Measurements from ENCODE around the gene ARHGAP19. TPM values are rescaled to one million over a fixed set of nuclear protein-coding genes. Genes with fewer than 3 reads are reported as not detected.
A peak's percentile ranks its signal among the peaks of the same experiment; 100 is the strongest.

ARHGAP19 gene, protein sequence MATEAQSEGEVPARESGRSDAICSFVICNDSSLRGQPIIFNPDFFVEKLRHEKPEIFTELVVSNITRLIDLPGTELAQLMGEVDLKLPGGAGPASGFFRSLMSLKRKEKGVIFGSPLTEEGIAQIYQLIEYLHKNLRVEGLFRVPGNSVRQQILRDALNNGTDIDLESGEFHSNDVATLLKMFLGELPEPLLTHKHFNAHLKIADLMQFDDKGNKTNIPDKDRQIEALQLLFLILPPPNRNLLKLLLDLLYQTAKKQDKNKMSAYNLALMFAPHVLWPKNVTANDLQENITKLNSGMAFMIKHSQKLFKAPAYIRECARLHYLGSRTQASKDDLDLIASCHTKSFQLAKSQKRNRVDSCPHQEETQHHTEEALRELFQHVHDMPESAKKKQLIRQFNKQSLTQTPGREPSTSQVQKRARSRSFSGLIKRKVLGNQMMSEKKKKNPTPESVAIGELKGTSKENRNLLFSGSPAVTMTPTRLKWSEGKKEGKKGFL
- total RNA-seq = 10 to 100 TPM in 1 of 4 donors, 1 to 10 TPM in 3; 4.5 to 19.4 (median 5.3) TPM

DNA sequence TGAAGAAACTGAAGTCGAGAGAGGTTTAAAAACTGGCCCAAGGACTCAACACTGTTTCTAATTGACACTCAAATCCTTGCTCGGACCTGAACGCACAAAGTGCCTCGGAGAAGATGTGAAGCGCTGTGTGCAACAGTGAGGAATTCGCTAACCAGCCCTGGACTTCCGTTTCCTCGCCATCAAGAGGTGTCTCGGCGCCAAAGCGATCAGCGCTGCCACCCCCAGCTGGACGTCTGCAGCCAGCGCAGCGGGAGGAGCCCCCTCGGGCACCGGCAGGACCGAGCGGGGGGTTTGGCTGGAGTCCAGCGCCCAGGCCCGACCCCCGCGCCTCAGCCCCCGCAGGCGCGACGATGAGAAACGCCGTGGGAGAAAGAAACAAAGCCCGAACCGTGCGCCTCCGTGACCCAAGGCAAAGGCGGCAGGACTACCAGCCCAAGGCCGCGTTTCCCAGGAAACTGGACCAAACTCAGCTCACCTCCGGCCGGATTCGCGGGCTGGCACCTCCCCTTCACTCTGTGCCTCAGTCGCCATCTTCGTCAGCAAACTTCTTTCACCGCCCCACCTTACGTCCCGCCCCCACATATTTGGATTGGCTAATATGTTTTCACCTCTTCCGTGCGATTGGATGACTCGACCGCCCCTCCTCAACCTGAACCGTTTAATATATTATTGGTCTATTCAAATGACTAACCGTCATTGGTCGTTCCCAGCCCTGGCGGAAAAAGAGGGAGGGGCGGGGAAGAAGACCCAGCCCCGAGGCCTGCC is at the start of gene ARHGAP19:
ARHGAP19 (minus strand) TSS at position 541 of the 765 bp plus-strand sequence; CDS start at position 531, 10 bp downstream.
- no peak for TF ChIP-seq CTCF (IDR thresholded peaks at IDR 0.05)
- peak; percentile 99 for ATAC-seq (ENCODE audit: low FRiP score)

DNA sequence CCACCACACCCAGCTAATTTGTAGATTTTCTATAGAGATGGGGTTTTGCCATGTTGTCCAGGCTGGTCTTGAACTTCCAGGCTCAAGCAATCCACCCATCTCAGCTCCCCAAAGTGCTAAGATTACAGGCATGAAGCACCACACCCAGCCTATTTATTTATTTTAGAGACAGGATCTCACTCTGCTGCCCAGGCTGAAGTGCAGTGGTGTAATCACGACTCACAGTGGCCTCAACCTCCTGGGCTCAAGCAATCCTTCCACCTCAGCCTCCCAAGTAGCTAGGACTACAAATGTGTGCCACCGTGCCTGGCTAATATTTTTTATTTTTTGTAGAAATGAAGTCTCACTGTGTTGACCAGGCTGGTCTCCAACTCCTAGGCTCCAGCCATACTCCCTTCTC is 49.0 kb upstream of the ARHGAP19 start:
- TF ChIP-seq CTCF (IDR thresholded peaks at IDR 0.05) = no peak
- ATAC-seq (ENCODE audit: low FRiP score) = no peak
- no peak for DNase-seq (ENCODE audit: low spot score)

More for the DNA sequence above, at the start of gene ARHGAP19:
- peak; percentile 74 for DNase-seq (ENCODE audit: low spot score)

DNA sequence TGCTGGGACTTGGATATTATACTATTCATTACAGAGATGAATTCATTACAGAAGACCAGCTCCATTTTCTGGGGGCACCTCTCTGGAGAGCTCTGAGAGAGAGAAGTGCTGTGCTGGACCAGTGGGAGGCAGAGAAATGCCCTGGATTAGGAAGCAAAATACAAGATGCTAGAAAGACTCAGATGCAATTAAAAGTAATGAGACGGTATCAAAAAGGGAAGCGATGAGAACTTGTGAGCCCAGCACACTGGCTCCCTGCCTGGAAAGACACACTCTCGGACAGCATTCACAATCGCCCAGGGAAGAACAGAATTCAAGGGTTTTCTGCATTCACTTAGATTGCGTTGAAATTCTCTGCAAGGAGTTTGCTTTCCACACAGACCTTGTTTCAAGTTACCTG is 45.6 kb upstream of the ARHGAP19 start:
- no peak for TF ChIP-seq CTCF (IDR thresholded peaks at IDR 0.05)
- DNase-seq (ENCODE audit: low spot score) = no peak
- no peak for ATAC-seq (ENCODE audit: low FRiP score)

- DNase-seq (ENCODE audit: low spot score) (no peak), ATAC-seq (ENCODE audit: low FRiP score) (no peak)
- no peak for TF ChIP-seq CTCF (IDR thresholded peaks at IDR 0.05)
Observed at GRCh38 chr10:97336942-97337831, 44.8 kb upstream of the ARHGAP19 start.

DNA sequence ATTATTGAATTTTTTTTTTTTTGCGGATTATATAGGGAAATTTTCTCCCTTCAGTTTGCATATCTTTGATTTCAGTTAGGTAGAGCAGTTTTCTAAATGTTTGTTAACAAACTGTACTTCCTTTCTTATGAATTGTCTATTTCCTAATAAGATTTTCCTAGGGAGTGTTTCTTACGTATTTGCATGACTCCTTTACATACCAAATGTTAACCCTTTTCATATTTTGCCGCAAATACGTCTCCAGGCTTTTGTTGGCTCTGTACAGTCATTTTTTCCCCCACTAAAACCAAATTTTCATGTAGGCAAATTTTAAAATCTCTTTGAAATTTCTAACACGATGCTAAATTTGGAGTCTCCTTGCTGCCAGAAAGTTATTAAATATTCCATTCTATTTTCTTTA is 44.0 kb upstream of the ARHGAP19 start:
- no peak for TF ChIP-seq CTCF (IDR thresholded peaks at IDR 0.05)
- ATAC-seq (ENCODE audit: low FRiP score) (no peak), DNase-seq (ENCODE audit: low spot score) (no peak)

DNA sequence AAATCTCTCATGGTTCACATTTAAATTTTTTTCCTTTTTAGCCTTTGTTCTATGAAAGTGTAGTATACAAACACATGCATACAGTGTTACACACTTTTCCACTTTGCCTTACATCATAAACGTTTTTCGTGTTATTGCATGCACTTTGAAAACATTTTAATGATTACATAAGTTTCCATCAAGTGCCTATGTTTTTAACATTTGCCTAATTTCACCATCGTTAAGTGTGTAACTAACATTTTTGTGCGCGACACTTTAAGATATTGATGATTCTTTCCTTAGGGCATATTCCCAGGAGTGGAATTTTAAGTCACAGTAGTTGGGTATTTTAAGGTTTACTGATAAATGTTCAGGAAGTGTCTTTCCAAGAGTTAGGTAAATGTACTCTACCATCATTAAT is 43.6 kb upstream of the ARHGAP19 start:
- no peak for DNase-seq (ENCODE audit: low spot score)
- ATAC-seq (ENCODE audit: low FRiP score) = no peak
- TF ChIP-seq CTCF (IDR thresholded peaks at IDR 0.05) = no peak

All from omental fat pad (tissue), 4 donors.